BE2C (cell line): ENCODE data around the gene DNAJC6.

Source experiments
- DNase-seq: peaks from one replicate; pipeline ENCODE4 v3.0.0-alpha.2; 2020
- H3K27me3 ChIP-seq: fragments of 250-450 bp; sonication (Bioruptor Pico); 2 replicates; pipeline ENCODE4 v1.5.1; 2020; ENCODE audit warnings: mild to moderate bottlenecking
- H3K36me3 ChIP-seq: fragments of 250-450 bp; sonication (Bioruptor Pico); 2 replicates; pipeline ENCODE4 v1.5.1; 2020; ENCODE audit warnings: mild to moderate bottlenecking
- H3K4me1 ChIP-seq: fragments of 250-450 bp; sonication (Bioruptor Pico); 2 replicates; pipeline ENCODE4 v1.5.1; 2020
- H3K4me3 ChIP-seq: 2 replicates; pipeline ENCODE4 v1.5.1; 2011; ENCODE audit warnings: low read depth, low read length
- H3K9me3 ChIP-seq: fragments of 250-450 bp; sonication (Bioruptor Pico); 2 replicates; pipeline ENCODE4 v1.5.1; 2020
- CTCF ChIP-seq: IDR thresholded peaks from 2 replicates; pipeline ENCODE4 v1.5.1; 2012; ENCODE audit warnings: mild to moderate bottlenecking, low read depth, low read length

Gene DNAJC6

GRCh38 chr1:65409314-65409713 lies 100.0 kb downstream of the DNAJC6 start:
- no peaks in the 10 kb centered on the region for H3K27me3 ChIP-seq
- no peak for DNase-seq
- TF ChIP-seq CTCF: no peak
- H3K36me3 ChIP-seq: peaks cover 3% of the 10 kb centered on the region
- no peaks in the 10 kb centered on the region for H3K9me3 ChIP-seq
- H3K4me3 ChIP-seq: no peak overlapping the region
- no peaks in the 10 kb centered on the region for H3K4me1 ChIP-seq

DNA sequence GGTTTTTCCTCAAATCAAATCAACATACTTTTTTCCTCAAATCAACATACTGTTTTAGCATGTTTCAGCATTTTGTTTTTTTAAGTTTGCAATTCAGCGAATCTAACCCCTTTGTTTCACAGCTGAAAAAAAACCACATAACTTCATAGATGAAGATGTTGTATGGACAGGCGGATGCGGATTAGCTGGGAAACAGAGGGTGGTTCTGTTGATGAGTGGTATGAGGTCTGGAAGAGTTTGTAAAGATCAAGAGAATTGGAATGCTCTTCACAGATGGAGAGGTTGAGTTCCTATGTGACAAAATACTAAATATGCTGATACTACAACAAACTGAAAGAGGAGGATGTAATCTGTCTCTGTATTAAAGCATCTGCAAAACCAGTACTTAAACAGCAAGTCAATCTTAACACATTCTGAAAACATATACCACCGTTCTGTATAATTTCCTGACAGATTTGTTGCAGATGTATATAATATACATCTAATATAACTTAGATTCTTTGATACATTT lies 100.5 kb downstream of the DNAJC6 start:
- no peak for DNase-seq
- no peak for TF ChIP-seq CTCF
- H3K9me3 ChIP-seq: no peaks in the 10 kb centered on the region
- H3K36me3 ChIP-seq: peaks cover 3% of the 10 kb centered on the region
- H3K27me3 ChIP-seq: no peaks in the 10 kb centered on the region
- H3K4me1 ChIP-seq: no peaks in the 10 kb centered on the region
- no peak overlapping the region for H3K4me3 ChIP-seq

GRCh38 chr1:65412256-65412983 lies 103.1 kb downstream of the DNAJC6 start:
- Histone ChIP-seq H3K4me3 (no peak overlapping the region), H3K4me1 (no peaks in the 10 kb centered on the region), H3K36me3 (peaks cover 3% of the 10 kb centered on the region; the same call in 1 of the 2 replicates), H3K9me3 (no peaks in the 10 kb centered on the region), H3K27me3 (no peaks in the 10 kb centered on the region)
- no peak for TF ChIP-seq CTCF
- DNase-seq: no peak

GRCh38 chr1:65412984-65413375 lies 103.6 kb downstream of the DNAJC6 start:
- DNase-seq: no peak
- Histone ChIP-seq H3K9me3 (no peaks in the 10 kb centered on the region), H3K27me3 (no peaks in the 10 kb centered on the region), H3K4me1 (no peaks in the 10 kb centered on the region), H3K36me3 (no peaks in the 10 kb centered on the region), H3K4me3 (no peak overlapping the region)
- no peak for TF ChIP-seq CTCF

DNA sequence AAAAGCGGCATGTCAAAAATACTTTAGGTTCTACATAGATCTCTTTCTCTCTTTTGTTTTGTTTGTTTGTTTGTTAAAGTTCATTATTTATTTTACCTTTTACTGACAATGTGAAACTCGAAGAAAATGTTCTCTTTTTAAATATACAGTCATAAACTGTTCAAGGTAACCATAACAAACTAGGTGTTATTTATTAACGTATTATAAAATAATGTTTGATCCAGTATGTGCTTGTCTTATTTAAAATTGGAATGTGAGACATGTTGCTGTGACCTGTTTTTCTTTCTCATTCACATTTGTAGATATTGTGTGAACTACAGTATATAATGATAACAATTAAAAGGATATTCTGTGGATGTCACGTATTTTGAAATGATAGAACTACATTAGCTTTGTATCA lies 105.2 kb downstream of the DNAJC6 start:
- TF ChIP-seq CTCF: no peak
- DNase-seq: no peak

GRCh38 chr1:65416767-65417166 lies 107.4 kb downstream of the DNAJC6 start:
- no peak for DNase-seq
- H3K27me3 ChIP-seq: no peaks in the 10 kb centered on the region
- H3K9me3 ChIP-seq: no peaks in the 10 kb centered on the region
- TF ChIP-seq CTCF: no peak
- H3K4me3 ChIP-seq: no peak overlapping the region
- H3K4me1 ChIP-seq: no peaks in the 10 kb centered on the region
- H3K36me3 ChIP-seq: no peaks in the 10 kb centered on the region

More for the DNA sequence above, 105.2 kb downstream of the DNAJC6 start:
- Histone ChIP-seq H3K4me1 (no peaks in the 10 kb centered on the region), H3K27me3 (no peaks in the 10 kb centered on the region), H3K4me3 (no peak overlapping the region), H3K36me3 (no peaks in the 10 kb centered on the region), H3K9me3 (no peaks in the 10 kb centered on the region)
